Activated T-helper 9 cell treated with anti-CD3 and anti-CD28 coated beads, Interleukin-2, amount 50 U/mL, for 16 hours (primary cell): ENCODE measurements around the gene SERAC1.
"Not testable (repeated sequence)": the region's sequence is repeated elsewhere in the genome, so short reads cannot be mapped to it uniquely, and the experiment has no call there.

ENCODE experiments used
- DNase-seq: peaks from one replicate; pipeline ENCODE4 v3.0.0-alpha.2; 2020; ENCODE audit warnings: low read depth

Gene SERAC1

DNA sequence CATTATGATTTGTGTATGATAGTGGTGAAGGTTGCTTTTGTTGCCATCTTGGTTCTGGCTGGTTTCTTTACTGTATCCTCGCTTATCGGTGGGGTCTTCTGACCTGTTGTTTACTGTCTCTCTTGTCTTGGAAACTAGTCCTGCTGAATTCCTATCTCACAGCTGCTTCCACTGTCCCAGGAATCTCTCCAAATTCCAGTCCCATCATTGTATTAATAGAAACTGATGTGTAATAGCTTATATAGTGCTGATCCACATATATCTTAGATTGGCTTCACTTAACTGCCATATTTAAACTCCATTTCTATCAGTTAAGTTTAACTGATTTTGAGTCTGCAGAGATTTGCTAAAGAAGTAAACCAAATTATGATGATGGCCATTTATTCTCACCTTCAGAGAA, 6.0 kb upstream of the SERAC1 start:
- no peak for DNase-seq

DNA sequence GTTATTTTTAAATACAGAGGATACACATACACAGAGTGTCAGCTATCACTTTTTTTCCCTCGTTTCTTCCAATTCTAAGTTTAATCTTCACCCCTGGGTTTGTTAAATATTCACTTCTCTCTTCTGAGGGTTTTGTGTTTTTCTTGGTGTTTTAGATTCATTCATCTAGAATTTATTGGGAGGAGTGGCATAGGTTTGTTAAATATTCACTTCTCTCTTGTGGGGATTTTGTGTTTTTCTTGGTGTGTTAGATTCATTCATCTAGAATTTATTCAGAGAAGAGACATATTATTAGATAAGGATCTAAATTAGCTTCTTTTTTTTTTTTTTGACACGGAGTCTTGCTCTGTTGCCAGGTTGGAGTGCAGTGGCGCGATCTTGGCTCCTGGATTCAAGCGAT, 3.9 kb upstream of the SERAC1 start:
- no peak for DNase-seq

DNA sequence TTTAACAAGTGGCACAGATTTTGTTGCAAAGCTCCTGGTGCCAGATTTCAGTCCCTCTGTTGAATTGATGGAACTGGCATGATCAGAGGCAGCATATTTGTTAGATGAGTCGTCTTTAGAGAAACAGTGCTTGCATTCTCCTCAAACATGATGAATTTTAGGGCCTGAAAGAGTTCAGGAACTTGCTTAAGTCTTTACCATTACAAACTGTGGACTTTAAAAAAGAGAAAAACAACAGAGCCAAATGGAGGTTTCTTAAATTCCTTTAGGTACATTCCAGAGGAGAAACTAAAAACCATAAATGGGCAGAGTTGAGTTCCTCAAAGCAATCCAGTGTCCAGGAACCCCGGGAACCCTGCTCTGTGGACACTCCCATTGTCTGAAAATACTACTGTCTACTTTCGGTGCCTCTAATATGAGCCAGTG, 2.6 kb upstream of the SERAC1 start:
- no peak for DNase-seq

DNA sequence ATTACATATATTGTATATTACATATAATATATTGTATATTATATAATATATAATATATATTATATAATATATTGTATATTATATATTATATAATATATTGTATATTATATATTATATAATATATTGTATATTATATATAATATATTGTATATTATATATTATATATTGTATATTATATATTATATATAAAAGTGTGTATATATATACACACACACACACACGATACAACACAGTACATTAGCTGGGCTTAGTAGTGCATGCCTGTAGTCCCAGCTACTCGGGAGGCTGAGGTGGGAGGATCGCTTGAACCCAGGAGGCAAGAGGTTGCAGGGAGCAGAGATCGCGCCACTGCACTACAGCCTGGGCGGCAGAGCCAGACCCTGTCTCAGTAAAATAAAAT, 1.6 kb upstream of the SERAC1 start:
- not testable (repeated sequence) for DNase-seq

DNA sequence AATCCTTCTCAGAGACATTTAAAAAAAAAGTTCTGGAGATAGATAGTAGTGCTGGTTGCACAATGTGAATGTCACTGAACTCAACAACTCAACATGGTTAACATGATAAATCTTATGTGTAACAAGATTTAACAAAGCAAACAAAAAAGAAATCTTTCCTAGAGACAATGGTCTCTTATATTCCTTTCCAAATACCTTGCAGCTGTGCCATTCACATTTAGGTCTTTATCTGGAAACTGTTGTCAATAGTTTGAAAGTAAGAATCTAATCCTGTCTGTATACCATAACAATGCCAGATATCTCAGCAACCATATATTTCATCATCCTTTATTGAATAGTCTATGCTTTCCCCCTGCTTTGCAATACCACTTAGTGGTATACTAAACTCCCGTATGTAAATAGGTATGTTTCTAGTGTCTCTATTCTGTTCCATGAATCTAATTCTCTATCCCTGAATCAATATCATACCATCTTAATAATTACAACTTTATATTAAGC, 2.1 kb downstream of the SERAC1 start:
- DNase-seq = no peak

DNA sequence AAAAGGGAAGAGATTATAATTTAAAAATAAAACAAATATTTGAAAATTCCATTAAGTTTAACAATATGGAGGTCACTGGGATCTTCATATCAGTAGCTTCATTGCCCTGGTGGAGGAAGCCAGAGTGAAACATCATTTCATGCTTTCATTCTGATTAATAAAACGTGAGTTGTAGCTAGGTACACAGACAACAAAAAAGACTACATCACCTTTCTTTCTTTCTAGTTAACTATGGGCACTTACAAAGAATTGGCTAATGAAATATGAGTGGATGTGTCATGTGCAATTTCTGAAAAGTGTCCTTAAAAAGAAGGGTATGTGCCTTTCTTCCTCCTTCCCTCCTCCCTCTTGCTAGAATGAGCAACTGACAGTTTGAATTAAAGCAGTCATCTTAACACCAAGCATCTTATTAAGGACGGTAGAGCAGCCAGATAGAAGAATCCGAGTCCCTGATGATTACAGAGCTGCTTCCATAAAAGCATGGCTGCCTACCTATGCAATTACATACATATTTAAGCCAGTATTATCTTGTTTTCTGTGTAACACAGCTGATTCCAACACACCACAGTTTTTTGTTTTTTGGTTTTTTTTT, 3.4 kb downstream of the SERAC1 start:
- DNase-seq = no peak

DNA sequence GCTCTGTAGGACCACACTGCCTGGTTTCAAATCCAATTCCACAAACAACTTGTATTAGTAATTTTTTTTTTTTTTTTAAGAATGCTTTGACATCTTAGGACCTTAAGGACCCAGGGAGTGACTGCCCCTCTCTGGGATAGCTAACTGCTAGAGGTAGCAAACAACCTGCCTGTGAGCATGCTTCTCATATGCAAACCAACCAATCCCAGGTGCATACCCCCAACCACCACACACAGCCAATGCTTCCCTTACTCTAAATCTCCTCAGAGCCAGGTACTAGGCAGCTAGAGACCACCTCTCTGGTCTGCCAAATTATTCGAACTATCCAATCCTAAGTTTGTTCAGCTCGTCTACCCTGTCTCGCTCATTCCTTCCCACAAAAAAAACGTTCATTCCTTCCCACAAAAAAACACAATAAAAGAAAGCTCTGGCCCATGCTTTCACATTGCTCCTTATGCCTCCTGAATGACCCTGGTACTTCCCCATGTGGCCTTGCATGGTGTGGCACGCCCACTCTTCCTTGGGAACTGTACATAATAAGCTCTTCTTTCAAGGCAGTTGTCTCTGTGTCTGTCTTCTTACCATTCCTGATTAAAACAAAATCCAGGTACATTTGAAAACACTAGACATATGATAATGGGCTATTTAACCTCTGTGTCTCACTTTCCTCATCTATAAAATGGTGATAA, 6.4 kb downstream of the SERAC1 start:
- no peak for DNase-seq

DNA sequence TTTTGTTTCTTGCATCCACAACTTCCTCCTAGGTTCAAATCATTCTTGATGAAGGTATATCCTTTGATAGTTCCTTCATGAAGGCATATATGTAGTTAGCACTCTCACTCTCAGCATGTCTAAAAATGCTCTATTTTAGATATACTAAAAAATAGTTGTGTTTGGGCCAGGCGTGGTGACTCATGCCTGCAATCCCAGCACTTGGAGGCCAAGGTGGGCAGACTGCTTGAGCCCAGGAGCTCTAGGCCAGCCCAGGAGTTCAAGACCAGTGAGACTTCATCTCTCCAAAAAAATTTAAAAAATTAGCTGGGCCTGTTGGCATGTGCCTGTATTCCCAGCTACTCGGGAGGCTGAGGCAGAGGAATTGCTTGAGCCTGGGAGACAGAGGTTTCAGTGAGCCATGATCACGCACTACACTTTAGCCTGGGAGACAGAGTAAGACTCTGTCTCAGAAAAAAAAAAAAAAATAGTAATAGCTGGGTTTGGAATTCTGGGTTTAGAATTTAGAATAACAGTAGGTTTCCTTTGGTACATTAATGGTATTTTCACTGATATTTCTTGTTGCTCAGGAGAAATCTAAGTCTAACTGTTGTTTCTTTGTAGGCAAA, 7.0 kb downstream of the SERAC1 start:
- no peak for DNase-seq

DNA sequence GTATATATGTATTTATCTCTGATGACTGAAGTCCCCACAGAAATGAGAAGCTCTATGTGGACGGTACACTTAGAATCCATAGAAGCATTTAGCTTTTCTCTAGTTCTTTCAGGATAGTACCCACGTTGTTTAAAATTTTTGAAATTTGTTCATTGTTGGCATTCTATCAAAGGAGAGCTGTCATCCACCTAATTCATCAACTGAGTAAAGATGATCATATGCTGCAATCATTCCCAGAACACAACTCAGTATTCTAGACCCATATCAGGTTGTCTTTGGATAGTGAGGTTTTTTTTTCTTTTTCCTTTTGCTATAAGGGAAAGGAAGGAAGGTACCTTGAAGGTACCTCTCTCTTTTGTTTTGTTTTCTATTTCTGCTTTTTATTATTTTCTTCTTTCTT, 9.3 kb downstream of the SERAC1 start:
- DNase-seq = no peak

DNA sequence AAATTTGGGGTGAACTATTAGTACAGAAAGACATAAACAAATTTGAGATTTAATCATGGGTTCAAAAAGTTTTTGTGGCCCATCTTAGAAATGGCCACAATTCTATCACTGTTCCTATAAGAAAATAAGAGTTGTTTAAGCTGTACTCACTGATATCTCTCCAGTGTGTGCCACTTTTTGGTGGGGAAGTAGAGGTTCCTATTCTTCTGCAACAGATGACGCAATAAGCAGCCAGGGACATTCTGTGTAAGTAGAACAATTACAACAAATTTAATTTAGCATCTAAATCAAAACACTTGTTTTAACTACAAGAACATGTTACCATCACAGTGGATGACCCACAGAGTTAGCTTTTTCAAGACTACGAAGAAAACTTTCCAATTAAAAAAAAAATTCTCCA, 9.9 kb downstream of the SERAC1 start:
- no peak for DNase-seq

DNA sequence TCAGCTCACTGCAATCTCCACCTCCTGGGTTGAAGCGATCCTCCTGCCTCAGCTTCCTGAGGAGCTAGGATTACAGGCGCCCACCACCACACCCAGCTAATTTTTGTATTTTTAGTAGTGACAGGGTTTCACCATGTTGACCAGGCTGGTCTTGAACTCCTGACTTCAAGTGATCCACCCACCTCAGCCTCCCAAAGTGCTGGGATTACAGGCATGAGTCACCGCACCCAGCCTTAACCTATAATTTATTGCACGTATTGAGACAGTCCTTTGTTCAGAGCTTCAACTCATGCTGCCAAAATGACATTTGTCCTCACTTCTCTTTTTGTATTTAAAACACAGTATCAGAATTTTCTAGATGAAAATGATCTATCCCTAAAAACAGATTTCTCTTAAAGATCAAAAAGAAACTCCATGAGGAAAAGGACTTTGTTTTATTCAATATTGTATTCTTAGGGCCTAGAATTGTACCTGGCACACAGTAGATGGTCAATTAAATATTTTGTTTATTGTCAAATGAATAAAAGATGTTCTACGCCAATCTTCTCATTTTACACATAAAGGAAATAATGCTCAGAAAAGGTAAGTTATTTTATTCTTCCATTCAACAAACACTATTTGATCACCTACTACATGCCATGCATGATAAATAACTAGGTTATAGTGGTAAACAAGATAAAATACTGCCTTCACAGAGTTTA, 10.8 kb downstream of the SERAC1 start:
- DNase-seq = no peak

DNA sequence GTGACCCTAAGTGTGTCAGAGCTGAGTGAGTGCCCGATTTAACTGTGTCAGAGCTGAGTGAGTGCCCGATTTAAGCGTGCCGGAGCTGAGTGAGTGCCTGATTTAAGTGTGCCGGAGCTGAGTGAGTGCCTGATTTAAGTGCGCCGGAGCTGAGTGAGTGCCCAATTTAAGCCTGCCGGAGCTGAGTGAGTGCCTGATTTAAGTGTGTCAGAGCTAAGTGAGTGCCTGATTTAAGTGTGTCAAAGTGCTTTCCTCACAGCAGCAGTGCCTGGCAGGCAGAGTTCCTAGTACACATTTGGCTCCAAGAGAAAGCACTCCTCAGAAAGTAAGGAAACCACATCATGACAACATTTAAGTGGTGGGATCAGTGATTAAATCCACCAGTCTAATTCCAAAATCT, 13.2 kb downstream of the SERAC1 start:
- DNase-seq = no peak

DNA sequence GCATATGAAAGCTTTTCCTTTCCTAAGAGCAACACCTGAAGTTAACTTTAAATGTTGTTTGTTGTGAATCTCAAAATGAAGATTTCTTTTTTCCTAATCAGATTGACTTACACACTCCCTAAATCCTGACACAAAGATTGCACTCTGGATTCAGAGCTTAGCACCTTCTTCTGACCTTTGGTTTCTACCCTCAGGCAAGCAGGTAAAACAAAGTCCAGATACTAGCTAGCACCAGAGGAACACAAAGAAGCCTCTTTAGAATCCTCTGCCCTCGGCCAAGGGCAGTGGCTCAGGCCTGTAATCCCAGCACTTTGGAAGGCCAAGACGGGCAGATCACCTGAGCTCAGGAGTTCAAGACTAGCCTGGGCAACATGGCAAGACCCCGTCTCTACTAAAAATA, 14.5 kb downstream of the SERAC1 start:
- DNase-seq = no peak

DNA sequence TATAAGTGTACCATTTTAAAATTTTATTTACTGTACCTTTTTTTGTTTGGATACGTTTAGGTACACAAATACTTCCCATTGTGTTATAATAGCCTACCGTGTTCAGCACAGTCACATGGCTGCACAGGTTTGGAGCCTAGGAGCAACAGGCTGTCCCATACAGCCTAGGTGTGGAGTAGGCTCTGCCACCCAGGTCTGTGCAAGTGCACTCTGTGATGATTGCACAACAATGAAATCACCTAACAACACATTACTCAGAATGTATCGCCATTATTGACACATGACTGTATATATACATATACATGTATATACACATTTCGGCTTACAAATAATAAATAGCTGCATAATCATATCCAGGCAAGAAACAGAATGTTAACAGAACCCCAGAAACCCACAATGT, 15.4 kb downstream of the SERAC1 start:
- no peak for DNase-seq

DNA sequence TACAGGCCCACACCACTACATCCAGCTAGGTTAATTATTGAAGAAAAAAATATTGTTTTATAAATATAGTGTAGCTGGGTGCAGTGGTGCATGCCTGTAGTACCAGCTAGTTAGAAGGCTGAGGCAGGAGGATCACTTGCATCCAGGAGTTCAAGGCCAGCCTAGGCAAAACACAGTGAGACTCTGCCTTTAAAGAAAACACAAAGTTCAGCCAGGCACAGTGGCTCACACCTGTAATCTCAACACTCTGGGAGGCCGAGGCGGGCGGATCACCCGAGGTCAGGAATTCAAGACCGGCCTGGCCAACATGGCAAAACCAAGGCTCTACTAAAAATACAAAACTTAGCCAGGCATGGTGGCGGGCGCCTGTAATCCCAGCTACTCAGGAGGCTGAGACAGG, 16.0 kb downstream of the SERAC1 start:
- DNase-seq = not testable (repeated sequence)

DNA sequence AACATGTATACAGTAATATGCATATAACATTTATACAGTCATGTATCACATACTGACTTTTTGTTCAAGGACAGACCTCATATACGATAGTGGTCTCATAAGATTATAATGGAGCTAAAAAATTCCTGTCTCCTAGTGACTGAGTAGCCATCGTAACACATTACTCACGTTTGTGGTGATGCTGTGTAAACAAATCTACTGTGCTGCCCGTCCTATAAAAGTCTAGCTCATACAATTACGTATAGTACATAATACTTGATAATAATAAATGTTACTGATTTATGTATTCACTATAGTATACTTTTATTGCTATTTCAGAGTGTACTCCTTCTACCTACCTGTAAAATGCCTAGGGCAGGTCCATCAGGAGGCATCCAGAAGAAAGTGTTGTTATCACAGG, 17.4 kb downstream of the SERAC1 start:
- no peak for DNase-seq

DNA sequence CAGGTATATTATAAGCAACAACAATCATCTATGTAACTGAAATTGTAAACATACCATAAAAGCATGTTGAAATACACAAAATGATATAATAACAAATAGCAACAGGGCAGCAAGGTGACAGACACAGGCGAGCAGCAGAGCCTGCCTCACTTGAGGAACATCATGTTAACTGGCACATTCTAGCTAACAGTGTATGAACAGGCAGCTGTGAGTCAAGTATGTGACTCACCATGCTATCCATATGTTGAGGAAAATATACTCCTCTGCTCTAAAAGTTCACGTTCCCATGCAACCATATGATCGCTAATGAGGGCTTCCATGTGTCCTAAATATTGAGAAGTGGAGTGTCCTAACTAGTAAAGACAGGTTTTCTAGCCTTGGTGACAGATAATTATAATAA, 18.4 kb downstream of the SERAC1 start:
- no peak for DNase-seq

DNA sequence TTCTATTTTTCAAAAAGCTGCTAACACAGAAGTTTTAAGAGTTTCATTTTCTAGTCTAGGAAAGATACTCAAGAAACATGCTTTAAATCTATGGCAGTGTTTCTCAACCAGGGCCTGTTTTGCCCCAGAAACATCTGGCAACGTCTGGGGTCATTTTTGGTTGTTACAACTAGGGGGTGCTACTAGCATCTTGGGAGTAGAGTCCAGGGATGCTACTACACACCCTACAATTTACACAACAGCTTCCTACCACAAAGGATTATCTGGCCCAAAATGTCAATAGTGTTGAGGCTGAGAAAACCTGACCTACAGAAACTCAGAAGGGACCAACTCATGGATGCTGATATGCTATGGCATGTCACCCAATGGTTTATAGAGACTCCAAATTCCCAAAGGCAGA, 24.4 kb downstream of the SERAC1 start:
- no peak for DNase-seq

DNA sequence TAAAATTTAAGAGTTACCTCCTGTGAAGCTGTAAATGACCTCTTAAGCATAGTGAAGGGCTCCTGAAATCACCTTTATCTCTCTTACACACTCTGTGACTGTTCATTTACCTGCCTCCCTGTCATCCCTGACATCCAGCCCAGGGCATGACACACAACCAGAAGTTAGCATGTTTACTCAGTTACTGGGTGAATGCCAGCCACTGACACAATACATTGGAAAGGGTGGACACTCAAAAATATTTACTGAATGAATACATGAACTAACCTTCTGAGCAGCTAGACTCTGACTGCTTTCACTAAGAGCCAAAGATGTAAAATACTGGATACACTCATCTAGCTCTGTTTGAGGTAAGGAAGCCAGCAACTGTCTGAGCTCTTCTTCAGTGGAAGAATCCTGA, 25.3 kb downstream of the SERAC1 start:
- no peak for DNase-seq

DNA sequence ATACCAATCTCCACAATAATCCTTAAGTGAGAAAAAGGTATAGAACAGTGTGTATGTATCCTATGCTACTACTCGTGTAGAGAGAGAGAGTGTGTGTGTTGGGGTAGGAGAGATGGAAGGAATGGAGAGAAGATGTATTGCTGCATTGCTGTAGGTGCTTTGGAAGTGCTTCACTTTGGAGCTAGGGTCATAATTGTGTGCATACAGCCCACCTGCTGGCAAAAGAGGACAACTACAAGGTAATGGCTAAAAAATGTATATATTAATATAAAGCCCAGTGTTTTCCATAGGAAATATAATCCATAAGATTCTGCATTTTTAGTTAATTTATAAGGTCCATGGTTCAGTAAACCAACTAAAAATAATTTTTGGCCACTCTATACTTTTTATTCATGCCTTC, 36.1 kb downstream of the SERAC1 start:
- DNase-seq = no peak

DNA sequence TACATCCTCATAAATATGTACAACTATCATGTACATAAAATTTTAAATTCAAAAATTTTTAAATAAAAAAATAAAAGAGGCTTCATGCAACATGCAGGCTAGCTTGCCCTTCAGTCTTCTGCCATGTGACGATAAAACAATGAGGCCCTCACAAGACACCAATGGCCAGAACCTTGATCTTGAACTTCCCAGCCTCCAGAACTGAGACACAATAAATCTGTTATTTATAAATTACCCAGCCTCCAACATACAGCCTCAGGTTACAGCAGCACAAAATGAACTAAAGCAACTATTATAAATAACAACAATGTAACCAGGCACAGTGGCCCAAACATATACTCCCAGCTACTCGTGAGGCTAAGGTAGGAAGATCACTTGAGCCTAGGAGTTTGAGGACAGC, 42.8 kb downstream of the SERAC1 start:
- DNase-seq = no peak

DNA sequence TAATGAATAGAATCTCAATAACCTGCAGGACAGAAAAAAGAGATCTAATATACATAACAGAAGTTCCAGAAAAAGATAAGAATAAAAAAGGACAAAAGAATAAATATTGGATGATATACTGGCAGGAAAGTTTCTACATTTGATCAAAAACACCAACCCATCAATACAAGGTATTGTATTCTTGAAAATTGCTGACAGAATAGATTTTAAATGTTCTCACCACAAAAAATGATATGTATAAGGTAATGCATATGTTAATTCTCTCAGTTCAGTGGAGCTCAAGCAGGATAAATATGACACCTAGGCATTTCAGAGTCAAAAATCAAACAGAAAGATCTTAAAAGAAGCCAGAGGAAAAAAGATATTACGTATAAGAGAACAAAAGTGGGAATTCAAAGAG, 43.8 kb downstream of the SERAC1 start:
- DNase-seq = no peak

DNA sequence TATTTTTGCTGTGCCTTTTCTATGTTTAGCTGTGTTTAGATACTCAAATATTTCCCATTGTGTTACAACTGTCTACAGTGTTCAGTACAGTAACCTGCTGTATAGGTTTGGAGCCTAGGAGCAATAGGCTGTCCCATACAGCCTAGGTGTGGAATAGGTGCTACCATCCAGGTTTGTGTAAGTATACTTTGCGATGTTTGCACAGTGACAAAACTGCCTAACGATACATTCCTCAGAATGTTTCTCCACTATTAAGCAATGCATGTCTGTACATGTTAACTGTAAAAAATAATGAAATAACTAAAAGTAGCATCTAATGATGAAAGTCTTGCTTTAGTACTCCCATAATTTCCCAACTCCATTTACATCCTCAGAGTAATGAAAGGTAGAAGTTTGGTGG, 46.0 kb downstream of the SERAC1 start:
- DNase-seq = no peak
